RPMI7951 (cell line): ENCODE measurements around the gene PDE9A. TPM values are rescaled to one million over a fixed set of nuclear protein-coding genes. Genes with fewer than 3 reads are reported as not detected.

Experiments
- DNase-seq: peaks from one replicate; pipeline ENCODE4 v3.0.0-alpha.2; 2012; ENCODE audit warnings: low read depth
- total RNA-seq: library from RNA; depleted of rRNA; stranded (reverse); fragments of >200 nt; shearing (Covaris generic); gene quantifications from 2 replicates; pipeline ENCODE4 v1.2.3, GENCODE V29; 2014

Gene PDE9A
- total RNA-seq, 1 experiment from 2014 or later, result not detected

DNA sequence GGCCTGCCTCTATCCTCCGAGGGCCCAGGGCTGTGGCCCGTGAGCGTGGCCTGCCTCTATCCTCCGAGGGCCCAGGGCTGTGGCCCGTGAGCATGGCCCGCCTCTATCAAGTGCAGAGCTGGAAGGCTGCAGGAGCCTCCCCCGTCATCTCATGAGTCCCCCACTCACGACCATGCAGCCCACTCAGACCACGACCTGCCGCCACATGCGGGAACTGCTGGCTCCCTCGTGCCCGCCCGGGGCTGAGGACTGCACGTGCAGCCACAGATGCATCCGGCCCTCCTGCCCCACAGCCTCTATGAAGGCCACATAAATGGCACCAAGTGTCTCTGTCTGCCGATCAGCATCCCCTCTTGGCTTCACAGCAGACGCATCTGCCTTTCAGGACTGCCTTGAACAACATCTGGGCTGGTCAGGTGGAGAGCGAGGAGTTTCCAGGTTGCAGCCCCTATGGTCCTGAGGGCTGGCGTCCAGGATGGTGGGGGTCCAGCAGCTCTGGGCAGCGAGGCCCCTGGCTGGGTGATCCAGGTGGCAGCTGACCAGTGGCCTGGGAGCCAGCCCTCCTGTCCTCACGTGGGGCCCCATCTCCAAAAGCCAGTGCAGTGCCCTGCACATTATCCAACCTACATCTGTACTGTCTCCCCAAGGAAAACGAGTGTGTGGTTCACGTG is 103.3 kb downstream of the PDE9A start:
- no peak for DNase-seq

DNA sequence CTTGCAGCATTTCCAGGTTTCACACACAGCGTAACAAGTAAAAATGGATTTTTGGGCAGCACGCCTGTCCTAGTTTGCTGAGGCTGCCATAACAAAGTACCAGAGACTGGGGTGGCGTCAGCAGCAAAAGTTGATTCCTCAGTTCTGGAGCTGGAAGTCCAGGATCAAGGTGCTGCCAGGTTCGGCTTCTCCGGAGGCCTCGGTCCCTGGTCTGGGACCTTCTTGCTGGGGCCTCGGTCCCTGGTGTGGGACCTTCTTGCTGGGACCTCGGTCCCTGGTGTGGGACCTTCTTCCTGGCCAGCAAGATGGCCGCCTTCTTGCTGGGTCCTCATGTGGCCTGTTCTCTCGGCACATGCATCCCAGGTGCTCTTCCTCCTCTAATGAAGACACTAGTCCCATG is 104.0 kb downstream of the PDE9A start:
- DNase-seq, result no peak

DNA sequence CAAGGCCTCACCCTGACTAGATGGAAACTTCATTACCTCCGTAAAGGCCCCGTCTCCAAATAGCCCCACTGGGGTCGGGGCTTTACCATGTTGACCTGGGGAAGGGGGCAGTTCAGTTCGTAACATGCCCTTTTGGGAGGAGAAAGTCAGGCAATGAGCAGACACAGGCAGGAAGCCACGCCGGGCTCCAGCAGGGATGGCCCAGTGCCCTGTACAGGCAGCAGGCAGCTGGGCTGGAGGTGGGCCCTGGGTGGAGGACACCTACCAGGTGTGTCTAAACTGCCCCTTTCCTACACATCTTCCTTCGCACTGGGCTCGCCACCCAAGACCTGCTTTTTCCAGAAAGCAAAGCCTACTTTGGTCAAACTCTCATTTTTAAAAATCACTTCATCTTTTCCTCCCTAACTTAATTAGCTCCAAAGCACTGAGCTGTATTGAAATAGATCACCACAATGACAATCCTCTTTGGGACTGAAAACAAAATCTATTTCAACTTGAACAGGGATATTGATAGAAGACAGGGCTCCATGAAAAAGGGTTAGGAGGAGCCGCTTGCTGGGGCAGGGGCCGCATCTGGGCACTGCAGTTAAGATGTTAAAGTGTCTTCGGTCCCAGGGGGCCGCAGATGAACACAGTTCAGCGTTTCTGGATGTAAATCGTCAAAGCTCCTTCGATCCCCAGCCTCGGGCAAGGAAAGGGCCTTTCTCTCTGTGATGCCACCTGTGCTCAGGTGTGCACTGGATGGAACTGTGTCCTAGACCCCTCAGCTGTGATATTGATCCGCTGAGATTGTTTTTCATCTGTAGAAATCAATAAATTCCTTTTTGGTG is 104.6 kb downstream of the PDE9A start:
- no peak for DNase-seq

DNA sequence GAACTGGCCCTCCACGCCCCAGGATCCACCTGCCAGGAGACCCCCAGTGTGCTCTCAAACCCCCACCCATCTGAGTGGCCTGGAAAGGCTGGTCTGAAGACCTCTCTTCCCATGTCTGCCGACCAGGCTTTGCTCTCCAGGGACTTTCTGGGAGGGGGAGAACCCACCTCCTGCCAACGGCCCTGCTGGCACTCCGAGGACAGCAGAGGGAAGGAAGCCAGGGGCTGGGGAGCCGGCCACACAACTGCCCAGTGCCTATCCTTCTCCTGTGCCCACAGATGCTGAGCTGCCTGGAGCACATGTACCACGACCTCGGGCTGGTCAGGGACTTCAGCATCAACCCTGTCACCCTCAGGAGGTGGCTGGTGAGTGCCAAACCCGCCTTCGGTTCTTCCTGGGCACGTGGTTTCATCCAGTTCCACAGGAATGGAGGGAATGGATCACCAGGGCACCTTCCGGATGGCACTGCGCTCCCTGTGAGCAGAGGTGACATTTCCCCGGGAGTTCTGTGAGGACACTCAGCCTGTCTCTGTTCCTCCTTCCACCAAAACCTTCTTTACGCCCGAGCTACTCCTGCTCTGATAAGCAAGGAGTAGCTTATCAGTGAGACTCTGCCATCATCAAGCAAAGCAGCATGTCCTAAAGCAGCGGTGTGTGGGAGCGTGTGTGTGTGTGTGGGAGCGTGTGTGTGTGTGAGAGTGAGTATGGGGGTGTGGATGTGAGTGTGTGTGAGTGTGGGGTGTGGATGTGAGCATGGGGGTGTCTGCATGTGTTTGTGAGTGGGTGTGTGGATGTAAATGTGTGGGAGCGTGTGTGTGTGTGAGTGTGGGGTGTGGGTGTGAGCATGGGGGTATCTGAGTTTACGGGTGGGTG is 105.5 kb downstream of the PDE9A start:
- DNase-seq, result no peak

DNA sequence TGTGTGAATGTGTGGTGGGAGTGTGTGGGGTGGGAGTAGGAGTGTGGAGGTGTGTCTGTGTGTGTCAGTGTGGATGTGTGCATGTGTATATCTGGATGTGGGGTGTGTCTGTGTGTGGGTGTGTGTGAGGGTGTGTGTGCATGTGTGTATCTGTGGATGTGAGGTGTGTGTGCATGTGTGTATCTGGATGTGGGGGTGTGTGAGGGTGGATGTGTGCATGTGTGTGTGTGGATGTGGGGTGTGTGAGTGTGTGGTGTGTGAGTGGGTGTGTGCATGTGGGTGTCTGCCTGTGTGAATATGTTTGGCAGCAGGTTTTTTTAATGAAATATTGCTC is 106.1 kb downstream of the PDE9A start:
- no peak for DNase-seq

DNA sequence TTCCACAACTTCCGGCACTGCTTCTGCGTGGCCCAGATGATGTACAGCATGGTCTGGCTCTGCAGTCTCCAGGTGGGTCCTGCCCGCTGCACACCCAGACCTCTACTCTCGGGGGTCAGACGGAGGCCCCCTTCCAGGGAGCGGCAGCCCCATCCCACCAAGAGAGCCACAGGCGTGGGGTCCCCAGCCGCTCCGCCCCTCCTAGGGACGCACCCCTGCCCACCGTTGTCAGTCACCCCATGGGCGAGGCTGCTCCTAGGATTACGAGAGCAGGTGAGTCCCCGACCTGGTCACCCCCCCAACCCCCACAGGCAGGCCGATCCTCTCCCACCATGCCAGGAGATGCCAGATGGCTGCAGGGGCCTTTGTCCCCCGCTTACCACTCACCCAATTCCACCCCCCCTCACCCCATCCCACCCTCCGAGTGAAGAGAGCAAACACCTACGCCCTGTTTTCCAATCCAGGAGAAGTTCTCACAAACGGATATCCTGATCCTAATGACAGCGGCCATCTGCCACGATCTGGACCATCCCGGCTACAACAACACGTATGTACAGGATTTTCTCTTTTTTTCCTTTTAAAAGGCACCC is 107.0 kb downstream of the PDE9A start:
- no peak for DNase-seq

DNA sequence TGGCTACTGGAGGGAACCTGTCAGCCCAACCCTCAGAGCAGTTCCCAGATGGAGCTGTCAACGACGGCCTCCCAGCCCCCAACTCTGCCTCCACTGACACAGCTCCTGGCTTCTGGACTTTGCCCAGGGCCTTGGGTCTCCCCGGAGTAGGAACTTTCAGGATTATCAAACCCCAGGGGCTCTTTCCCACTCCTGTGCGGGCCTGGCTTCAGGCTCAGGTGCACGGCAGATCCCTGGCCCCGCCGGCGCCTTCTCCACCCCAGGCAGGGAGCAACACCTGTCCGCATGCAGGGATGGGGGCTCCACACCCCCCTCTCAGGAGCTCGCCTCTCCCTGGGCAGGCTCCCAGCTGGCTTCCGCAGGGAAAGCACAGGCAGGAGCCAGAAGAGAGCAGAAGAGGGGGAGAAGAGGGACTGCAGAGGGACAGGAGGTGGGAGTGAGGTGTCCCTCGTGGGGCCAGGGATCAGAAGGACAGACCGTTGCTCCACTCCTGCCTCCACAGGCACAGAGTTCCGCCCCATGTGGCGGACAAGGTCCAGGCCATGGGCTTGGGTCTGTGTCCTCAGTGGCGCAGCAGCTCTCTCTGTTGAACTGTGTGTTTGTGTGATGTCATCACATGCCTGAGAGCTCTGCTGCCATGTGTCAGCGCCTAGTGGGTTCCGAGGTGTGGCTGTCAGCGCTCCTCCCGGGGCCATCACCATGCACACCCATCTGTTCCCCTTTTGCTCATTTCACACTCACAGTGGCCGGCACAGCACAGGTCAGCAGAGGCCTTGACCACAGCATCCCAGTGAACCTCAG is 107.7 kb downstream of the PDE9A start:
- DNase-seq, result no peak

DNA sequence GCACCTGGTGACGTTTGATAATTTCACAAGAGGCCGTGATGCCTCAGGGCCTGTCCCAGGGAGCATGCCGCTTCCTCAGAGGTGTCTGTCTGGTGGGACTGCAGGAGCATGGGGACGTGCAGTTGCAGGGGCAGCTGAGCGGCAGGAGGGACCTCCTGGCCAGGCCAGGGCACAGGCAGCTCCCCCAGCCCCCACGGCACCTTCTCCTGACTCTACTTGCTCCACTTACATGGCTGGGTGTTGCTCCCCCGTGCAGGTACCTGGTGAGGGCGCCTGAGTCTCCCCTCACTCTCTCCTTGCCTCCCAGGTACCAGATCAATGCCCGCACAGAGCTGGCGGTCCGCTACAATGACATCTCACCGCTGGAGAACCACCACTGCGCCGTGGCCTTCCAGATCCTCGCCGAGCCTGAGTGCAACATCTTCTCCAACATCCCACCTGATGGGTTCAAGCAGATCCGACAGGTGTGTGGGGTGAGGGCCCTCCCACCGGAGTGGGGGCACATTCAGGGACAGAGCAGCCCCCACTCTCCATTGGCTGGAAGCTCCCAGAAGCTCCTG is 108.4 kb downstream of the PDE9A start:
- DNase-seq, result no peak

DNA sequence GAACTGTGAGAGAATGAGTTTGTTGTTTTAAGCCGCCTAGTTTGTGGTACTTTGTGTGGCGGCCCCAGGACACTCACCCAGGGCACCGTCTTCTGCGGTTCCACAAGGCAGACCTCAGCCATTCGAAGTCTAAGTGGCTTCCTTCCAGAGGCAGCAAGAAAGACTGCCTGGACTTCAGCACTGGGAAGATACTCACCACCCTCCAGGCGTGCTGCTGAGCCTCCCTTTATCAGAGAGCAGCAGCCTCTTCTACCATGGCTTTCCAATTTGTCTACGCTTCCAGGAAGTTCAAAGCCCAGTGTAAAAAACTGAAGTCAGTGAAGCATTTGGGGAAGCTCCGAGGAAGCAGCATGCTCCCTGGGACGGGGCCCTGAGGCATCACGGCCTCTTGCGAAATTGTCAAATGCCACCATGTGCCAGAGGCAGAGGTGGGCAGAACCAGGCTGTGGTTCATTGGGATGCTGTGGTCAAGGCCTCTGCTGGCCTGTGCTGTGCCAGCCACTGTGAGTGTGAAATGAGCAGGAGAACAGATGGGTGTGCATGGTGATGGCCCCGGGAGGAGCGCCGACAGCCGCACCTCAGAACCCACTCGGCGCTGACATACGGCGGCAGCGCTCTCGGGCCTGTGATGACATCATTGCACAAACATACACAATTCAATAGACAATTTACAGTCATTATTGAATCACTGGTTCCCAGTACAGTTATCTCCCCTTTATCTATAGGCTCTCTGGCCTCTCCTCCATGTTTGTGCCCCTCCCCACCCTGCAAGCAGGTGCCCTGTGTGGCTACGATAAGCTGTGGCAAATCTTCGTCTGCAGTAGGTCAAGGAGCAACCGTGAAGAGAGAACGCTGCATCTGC is 110.4 kb downstream of the PDE9A start:
- peak; percentile 4 for DNase-seq

DNA sequence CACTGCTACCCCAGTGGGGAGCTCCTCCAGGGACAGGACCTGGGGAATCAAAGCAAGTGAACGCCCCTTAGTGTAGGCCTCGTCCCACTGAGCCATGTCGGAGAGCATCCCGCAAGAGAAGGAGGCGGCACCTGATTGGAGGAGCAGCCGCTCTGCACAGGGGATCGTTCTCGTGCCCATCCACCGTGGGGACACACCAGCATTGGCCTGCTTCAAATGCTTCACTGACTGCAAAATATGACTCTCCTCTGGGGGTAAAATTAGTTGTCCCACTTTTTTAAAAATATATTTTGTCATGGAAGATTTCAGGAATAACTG is 111.0 kb downstream of the PDE9A start:
- DNase-seq, result no peak

DNA sequence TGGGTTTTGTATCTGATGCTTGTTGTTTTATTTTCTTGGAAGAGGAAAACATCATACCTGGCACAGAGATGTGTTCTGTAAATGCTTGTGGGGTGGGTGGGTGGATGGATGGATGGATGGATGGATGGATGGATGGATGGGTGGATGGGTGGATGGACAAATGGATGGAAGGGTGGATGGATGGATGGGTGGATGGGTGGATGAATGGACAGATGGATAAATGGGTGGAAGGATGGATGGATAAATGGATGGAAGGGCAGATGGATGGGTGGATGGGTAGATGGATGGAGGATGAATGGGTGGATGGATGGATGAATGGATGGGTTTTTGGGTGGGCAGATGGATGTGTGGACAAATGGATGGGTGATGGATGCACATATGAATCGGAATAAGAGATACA is 111.5 kb downstream of the PDE9A start:
- no peak for DNase-seq

DNA sequence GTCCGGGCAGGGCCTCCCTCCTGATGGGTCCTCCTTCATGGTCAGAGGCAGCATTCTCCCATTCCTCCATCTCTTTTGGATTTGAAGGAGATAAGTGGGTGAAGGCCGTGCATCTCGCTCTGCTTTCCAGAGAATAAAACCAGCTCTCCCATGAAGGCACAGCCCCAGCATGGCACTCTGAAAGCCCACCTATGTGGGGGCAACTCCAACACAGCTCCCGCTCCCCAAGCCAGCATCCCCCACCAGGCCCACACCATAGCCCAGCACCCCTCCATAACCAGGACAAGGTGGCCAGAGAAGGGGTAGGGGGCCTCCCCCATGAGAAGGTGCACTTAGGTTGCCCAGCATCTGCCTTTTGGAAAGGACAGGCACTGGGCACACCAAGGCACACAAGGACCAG is 112.2 kb downstream of the PDE9A start:
- no peak for DNase-seq

DNA sequence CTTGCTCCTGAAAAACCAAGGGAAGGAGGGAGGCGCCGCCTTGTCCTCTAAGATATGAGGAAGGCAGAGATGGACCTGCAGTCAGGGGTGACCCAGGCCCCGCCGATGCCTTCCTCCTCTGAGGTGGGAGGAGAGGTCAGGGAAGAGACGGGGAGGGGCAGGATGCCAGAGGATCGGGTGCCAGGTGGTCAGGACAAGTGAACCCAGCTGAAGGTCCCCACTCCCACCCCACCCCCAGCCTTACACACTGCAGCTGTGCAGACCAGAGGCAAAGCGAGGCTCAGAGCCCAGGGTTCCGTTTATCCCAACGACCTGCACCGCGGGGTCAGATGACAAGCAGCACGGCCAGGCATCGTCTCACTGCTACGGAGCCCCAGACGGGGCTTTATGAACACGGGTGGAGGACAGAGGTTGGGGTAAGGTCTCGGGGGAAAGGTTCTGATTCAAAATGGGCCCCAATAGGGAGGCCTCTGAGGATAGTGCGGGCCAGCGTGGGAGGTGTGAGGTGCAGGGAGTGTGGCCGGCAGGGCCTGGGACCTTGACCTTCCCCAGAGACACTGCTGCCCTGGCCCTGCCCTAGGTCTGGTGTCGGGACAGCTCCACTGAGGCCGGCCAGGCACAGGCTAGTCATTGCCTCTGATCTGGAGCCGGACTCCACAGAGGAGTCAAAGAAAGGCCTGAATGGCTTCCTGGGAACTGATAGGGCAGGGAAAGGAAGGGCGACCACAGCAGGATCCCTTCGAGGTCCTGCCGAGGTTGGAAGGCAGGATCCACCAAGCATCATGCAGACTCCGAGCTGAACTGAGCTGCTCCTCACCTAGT is 113.5 kb downstream of the PDE9A start:
- no peak for DNase-seq

DNA sequence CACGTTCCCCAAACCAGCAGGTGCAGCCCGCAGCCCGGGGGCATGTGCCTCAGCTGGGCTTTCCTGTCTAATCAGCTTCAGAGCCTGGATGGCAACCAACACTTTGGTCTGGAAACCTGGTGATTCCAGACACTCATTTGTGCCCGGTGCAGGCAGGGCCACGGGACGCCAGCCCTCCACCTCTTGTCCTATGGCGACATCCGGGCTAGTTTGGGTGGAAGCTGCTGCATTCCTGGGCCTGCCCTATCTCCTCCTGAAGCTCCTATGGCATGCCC is 114.1 kb downstream of the PDE9A start:
- no peak for DNase-seq

DNA sequence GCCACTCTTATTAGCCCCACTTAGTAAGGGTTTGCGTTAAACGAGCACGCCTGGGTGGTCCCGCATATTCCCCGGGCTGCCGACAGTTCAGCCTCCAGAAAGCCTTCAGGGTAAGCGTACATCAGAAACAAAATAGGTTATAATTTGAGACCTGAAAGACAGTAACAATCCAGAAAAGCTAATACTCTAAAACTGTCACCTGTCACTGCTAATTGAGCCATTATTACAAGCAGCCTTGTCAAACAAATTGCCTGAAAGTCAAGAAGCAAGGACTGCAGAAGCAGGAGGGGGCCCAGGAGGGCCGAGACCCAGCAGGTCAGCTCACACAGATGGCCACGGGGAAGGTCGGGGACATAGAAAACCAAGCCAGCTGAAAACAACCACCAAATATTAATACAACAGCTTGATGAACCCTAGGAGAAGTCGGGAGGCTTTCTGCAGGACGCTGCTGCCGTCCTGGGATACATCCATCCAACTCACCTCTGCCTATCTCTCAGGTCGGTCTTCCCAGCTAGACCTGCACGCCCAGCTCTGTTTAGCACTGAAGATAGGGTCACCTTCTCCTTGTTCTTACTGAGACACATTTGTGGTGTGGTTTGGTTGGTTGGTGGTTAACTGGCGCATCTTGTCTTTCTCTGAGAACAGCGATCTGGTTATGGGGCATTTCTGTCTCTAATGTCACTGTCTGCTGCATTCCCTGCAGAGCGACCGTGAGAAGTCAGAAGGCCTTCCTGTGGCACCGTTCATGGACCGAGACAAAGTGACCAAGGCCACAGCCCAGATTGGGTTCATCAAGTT is 115.1 kb downstream of the PDE9A start:
- no peak for DNase-seq

DNA sequence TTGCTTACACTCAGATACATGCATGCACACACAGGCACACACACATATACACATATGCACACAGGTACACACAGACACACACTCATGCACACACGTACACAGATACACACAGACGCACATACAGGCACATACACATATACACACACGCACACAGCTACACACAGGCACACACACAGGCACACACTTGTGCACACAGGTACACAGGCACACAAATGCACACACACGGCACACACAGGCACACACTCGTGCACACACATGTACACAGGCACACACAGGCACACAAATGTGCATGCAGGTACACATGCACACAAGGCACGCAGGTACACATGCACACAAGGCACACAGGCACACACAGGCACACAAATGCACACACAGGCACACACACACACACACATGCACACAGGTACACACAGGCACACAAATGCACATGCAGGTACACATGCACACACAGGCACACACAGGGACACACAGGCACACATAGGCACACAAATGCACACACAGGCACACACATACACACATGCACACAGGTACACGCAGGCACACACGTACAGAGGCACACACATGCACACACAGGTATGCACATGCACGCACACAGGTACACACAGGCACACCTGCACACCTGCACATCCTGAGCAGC is 115.9 kb downstream of the PDE9A start:
- no peak for DNase-seq

DNA sequence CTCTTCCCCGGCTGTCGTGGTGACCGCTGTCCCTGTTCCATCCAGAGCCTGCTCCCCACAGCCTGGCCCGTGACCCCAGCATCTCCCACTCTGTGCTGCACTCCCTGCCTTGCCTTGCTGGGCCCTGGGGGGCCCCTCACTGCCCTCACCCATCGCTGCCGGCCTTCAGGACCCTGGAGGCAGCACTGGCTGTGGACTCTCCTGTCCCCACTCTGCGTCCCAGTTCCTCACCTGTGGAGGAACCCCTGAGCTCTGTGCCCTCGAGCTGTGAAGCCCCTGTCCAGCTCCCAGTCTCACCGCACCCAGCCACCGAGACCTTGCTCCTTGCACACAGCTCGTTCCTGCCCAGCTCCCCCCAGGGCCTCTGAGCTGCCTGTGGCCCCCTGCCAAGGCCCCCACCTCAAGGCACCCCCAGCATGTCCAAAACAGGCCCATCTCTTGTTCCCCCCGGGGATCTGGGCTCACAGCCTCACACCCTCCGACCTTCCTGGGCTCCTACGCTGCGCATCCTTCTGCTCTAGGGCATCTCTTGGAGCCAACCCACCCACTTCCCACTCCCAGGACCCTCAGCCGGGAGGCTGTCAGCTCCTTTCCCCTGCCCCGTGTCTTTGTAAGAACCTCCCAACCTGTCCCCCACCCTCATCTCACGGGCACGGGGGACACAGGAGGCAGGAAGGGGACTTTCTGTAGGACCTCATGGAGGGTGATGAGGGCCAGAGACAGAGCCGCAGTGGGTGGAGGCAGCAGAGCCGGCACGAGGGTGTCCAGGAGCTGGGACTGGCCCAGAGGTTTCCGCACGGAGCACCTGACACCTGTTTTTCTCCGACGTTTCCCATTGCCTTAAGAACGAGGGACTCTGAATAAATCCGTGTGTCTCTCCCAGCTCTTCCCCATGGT is 116.6 kb downstream of the PDE9A start:
- no peak for DNase-seq
